K562 (cell line): ENCODE data around the gene CLSTN1. TPM values are rescaled to one million over a fixed set of nuclear protein-coding genes. Genes with fewer than 3 reads are reported as not detected.
A peak's percentile ranks its signal among the peaks of the same experiment; 100 is the strongest.

Experiments
- BMI1 ChIP-seq: fragments of 150-350 bp; IDR thresholded peaks from 2 replicates; pipeline ENCODE4 v1.6.1; 2014; ENCODE audit warnings: low read length
- ETV1 ChIP-seq: fragments of 450-650 bp; conservative IDR thresholded peaks from 2 replicates; pipeline ENCODE4 v1.6.1; 2016; ENCODE audit warnings: missing genetic modification characterization, control low read depth, low read depth, missing compliant biosample characterization
- HCFC1 ChIP-seq: IDR thresholded peaks from 2 replicates; pipeline ENCODE4 v1.6.1; 2012; ENCODE audit warnings: low read depth, low read length, improper control_type of control experiment
- IFI16 ChIP-seq: fragments of 250-450 bp; sonication (Bioruptor Pico); IDR thresholded peaks from 2 replicates; pipeline ENCODE4 v2.1.2; 2022; ENCODE audit warnings: mild to moderate bottlenecking, inconsistent platforms
- KDM2B ChIP-seq: fragments of 250-450 bp; sonication (Bioruptor Pico); IDR thresholded peaks from 2 replicates; pipeline ENCODE4 v1.8.0; 2021; ENCODE audit warnings: mild to moderate bottlenecking, moderate library complexity
- MAFF ChIP-seq: IDR thresholded peaks from 2 replicates; pipeline ENCODE4 v1.6.1; 2012; ENCODE audit warnings: low read length, improper control_type of control experiment
- SMARCA4 ChIP-seq: fragments of 450-650 bp; IDR thresholded peaks from 2 replicates; pipeline ENCODE4 v1.6.1; 2016
- TAF7 ChIP-seq: fragments of 450-650 bp; IDR thresholded peaks from 2 replicates; pipeline ENCODE4 v1.6.1; 2016; ENCODE audit warnings: missing genetic modification characterization, missing compliant biosample characterization
- TCFL5 ChIP-seq: fragments of 250-450 bp; sonication (Bioruptor Pico); conservative IDR thresholded peaks from 2 replicates; pipeline ENCODE4 v1.6.1; 2021; ENCODE audit warnings: mild to moderate bottlenecking, moderate library complexity, matching md5 sums
- YY1 ChIP-seq, 3 experiments: IDR thresholded peaks; 2 replicates each; pipeline ENCODE4 v1.6.1; 2011; ENCODE audit warnings: low read length in 2 of 3, mild to moderate bottlenecking in 2 of 3, moderate library complexity in 2 of 3, borderline replicate concordance in 1 of 3, control low read depth in 1 of 3, low read depth in 1 of 3; ENCODE audit not compliant: insufficient read depth in 3 of 3, insufficient replicate concordance in 2 of 3, control insufficient read depth in 1 of 3, insufficient read length in 1 of 3; ENCODE audit errors: extremely low read depth in 1 of 3
- ZNF175 ChIP-seq: fragments of 200-800 bp; sonication (Bioruptor generic); IDR thresholded peaks from 2 replicates; pipeline ENCODE4 v1.6.1; 2016; ENCODE audit warnings: low read depth, mild to moderate bottlenecking, missing genetic modification characterization, missing compliant biosample characterization
- ZNF408 ChIP-seq: fragments of 250-450 bp; sonication (Bioruptor Pico); IDR thresholded peaks from 2 replicates; pipeline ENCODE4 v1.4.0; 2020; ENCODE audit warnings: low read depth, mild to moderate bottlenecking, moderate library complexity
- ZSCAN32 ChIP-seq: fragments of 450-650 bp; formaldehyde crosslinking; IDR thresholded peaks from 2 replicates; pipeline ENCODE4 v1.4.0; 2020; ENCODE audit warnings: mild to moderate bottlenecking, moderate library complexity
- polyA plus RNA-seq, 8 experiments: library from polyadenylated mRNA; depleted of rRNA in 4 of 8; stranded (reverse) in 5 of 8; unstranded in 3 of 8; fragments of >200 nt; fragmentation: Nextera tagmentation in 2 of 8; fragmentation: Illumina TruSeq in 1 of 8; extraction: Ambion mirVana in 2 of 8; extraction: Trizol in 1 of 8; gene quantifications; 2 replicates each; pipeline versions ENCODE4 v1.2.1 to v1.2.3, GENCODE V29; 2011 to 2014; ENCODE audit warnings: inconsistent platforms in 1 of 8, missing spikeins in 1 of 8
- total RNA-seq, 7 experiments: library from RNA; depleted of rRNA in 6 of 7; stranded (reverse); fragments of >200 nt in 6 of 7; fragmentation: Illumina TruSeq in 2 of 7; extraction: Trizol in 2 of 7; gene quantifications; 2 replicates each; pipeline versions ENCODE4 v1.2.1 to v1.2.3, GENCODE V29; 2011 to 2021; ENCODE audit warnings: low replicate concordance in 1 of 7
- TF ChIP-seq, protein P1 (sequence below): fragments of 250-450 bp; sonication (Bioruptor Pico); IDR thresholded peaks from 2 replicates; pipeline ENCODE4 v1.4.0; 2020
- TF ChIP-seq, protein P2 (sequence below): IDR thresholded peaks from 2 replicates; pipeline ENCODE4 v1.6.1; 2014; ENCODE audit warnings: antibody characterized with exemption
- TF ChIP-seq, protein P3 (sequence below), 2 experiments: fragments of 200-800 bp in 1 of 2; sonication (Bioruptor generic) in 1 of 2; sonication (generic) in 1 of 2; formaldehyde crosslinking in 1 of 2; IDR thresholded peaks in 1 of 2; conservative IDR thresholded peaks in 1 of 2; 2 replicates each; pipeline versions ENCODE4 v1.5.0 to v1.6.1; 2016 to 2020; ENCODE audit warnings: missing compliant biosample characterization in 1 of 2, missing genetic modification characterization in 1 of 2, missing genetic modification reagents in 1 of 2

Gene CLSTN1
- total and polyA plus RNA-seq, 9 of the 15 experiments (the other 6 are each of a cell fraction or from before 2014, with no cell fraction given): 1.1 to 32.5 (median 13.3) TPM

DNA sequence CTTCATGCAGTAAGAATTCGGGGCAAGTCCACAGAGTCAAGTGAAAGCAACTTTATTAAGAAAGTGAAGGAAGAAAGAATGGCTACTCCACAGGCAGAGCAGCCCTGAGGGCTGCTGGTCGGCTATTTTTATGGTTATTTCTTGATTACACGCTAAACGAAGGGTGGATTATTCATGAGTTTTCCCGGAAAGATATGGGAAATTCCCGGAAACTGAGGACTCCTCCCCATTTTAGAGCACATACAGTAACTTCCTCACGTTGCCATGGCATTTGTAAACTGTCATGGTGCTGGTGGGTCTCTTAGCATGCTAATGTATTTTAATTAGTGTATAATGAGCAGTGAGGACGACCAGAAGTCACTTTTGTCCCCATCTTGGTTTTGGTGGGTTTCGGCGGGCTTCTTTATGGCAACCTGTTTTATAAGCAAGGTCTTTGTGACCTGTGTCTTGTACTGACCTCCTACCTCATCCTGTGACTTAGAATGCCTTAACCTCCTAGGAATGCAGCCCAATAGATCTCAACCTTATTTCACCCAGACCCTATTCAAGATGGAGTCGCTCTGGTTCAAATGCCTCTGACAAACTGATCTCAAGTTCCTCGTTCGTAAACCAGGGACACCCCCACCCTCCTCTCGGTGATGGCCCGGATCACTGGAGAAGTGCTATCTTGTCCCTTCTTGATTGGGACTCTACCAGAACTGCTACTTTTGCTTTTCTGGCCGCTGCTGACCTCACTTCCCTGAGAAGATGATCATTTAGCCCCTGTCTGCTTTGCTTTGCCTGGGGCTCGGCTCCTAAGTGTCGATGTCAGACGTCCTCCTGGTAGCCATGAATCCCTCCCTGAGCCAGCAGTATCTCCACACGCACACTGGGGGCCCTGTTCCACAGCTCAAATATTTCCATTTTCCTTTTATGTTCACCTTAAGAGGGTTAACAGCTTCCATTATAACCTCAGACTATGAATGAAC is 48.8 kb downstream of the CLSTN1 start (continued):
- peak; percentile 64; the same call in 1 of the 2 replicates for TF ChIP-seq TCFL5 (CRISPR knock-in tag)
- TF ChIP-seq, protein P1, sequence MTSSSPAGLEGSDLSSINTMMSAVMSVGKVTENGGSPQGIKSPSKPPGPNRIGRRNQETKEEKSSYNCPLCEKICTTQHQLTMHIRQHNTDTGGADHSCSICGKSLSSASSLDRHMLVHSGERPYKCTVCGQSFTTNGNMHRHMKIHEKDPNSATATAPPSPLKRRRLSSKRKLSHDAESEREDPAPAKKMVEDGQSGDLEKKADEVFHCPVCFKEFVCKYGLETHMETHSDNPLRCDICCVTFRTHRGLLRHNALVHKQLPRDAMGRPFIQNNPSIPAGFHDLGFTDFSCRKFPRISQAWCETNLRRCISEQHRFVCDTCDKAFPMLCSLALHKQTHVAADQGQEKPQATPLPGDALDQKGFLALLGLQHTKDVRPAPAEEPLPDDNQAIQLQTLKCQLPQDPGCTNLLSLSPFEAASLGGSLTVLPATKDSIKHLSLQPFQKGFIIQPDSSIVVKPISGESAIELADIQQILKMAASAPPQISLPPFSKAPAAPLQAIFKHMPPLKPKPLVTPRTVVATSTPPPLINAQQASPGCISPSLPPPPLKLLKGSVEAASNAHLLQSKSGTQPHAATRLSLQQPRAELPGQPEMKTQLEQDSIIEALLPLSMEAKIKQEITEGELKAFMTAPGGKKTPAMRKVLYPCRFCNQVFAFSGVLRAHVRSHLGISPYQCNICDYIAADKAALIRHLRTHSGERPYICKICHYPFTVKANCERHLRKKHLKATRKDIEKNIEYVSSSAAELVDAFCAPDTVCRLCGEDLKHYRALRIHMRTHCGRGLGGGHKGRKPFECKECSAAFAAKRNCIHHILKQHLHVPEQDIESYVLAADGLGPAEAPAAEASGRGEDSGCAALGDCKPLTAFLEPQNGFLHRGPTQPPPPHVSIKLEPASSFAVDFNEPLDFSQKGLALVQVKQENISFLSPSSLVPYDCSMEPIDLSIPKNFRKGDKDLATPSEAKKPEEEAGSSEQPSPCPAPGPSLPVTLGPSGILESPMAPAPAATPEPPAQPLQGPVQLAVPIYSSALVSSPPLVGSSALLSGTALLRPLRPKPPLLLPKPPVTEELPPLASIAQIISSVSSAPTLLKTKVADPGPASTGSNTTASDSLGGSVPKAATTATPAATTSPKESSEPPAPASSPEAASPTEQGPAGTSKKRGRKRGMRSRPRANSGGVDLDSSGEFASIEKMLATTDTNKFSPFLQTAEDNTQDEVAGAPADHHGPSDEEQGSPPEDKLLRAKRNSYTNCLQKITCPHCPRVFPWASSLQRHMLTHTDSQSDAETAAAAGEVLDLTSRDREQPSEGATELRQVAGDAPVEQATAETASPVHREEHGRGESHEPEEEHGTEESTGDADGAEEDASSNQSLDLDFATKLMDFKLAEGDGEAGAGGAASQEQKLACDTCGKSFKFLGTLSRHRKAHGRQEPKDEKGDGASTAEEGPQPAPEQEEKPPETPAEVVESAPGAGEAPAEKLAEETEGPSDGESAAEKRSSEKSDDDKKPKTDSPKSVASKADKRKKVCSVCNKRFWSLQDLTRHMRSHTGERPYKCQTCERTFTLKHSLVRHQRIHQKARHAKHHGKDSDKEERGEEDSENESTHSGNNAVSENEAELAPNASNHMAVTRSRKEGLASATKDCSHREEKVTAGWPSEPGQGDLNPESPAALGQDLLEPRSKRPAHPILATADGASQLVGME (CRISPR knock-in tag): 0 out of 2 replicates have a peak, but pooled peaks have one; percentile 62
- peak; percentile 26; the same call in 1 of the 2 replicates for TF ChIP-seq SMARCA4
- 0 out of 2 replicates have a peak, but pooled peaks have one; percentile 12 for TF ChIP-seq HCFC1
- no peak for TF ChIP-seq MAFF
- TF ChIP-seq, protein P2, sequence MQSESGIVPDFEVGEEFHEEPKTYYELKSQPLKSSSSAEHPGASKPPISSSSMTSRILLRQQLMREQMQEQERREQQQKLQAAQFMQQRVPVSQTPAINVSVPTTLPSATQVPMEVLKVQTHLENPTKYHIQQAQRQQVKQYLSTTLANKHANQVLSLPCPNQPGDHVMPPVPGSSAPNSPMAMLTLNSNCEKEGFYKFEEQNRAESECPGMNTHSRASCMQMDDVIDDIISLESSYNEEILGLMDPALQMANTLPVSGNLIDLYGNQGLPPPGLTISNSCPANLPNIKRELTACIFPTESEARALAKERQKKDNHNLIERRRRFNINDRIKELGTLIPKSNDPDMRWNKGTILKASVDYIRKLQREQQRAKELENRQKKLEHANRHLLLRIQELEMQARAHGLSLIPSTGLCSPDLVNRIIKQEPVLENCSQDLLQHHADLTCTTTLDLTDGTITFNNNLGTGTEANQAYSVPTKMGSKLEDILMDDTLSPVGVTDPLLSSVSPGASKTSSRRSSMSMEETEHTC: no peak
- peak in 1 of 3 experiments; percentile 30 for TF ChIP-seq YY1 (IDR thresholded peaks at IDR 0.05; ENCODE audit: borderline replicate concordance in 1 of 3, control insufficient read depth in 1 of 3, extremely low read depth in 1 of 3, insufficient read depth in 3 of 3, insufficient read length in 1 of 3, insufficient replicate concordance in 2 of 3, low read depth in 1 of 3, low read length in 2 of 3)
- TF ChIP-seq ZSCAN32 (CRISPR knock-in tag): no peak
- TF ChIP-seq TAF7 (tag): peak; percentile 75
- peak; percentile 58; the same call in 1 of the 2 replicates for TF ChIP-seq IFI16 (CRISPR knock-in tag)
- TF ChIP-seq, protein P3, sequence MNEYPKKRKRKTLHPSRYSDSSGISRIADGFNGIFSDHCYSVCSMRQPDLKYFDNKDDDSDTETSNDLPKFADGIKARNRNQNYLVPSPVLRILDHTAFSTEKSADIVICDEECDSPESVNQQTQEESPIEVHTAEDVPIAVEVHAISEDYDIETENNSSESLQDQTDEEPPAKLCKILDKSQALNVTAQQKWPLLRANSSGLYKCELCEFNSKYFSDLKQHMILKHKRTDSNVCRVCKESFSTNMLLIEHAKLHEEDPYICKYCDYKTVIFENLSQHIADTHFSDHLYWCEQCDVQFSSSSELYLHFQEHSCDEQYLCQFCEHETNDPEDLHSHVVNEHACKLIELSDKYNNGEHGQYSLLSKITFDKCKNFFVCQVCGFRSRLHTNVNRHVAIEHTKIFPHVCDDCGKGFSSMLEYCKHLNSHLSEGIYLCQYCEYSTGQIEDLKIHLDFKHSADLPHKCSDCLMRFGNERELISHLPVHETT (CRISPR knock-in tag; conservative IDR thresholded peaks at IDR 0.05 in 1 of 2, IDR thresholded peaks at IDR 0.05 in 1 of 2): peak in 1 of 2 experiments; percentile 94; a peak in 2 of 4 replicates
- TF ChIP-seq ZNF408 (CRISPR knock-in tag): no peak
- TF ChIP-seq ETV1 (tag): peak; percentile 68
- TF ChIP-seq ZNF175: peak; percentile 94
- TF ChIP-seq KDM2B (CRISPR knock-in tag): no peak
- peak; percentile 75 for TF ChIP-seq BMI1
